ENCODE results near the gene CBFA2T2.

CBFA2T2 gene

GRCh38 chr20:33516882-33517281 lies 27.0 kb downstream of the CBFA2T2 start:
- TF ChIP-seq CTCF (IDR thresholded peaks at IDR 0.05; ENCODE audit: low read depth, low read length), result no peak
- no peak overlapping the region for H3K4me3 ChIP-seq (ENCODE audit: low read depth, low read length)

GRCh38 chr20:33518071-33518470 lies 28.2 kb downstream of the CBFA2T2 start:
- TF ChIP-seq CTCF (IDR thresholded peaks at IDR 0.05; ENCODE audit: low read depth, low read length), result no peak
- H3K4me3 ChIP-seq (ENCODE audit: low read depth, low read length), result no peak overlapping the region

GRCh38 chr20:33521461-33521860 lies 31.6 kb downstream of the CBFA2T2 start:
- no peak overlapping the region for H3K4me3 ChIP-seq (ENCODE audit: low read depth, low read length)
- TF ChIP-seq CTCF (IDR thresholded peaks at IDR 0.05; ENCODE audit: low read depth, low read length), result no peak

- H3K4me3 ChIP-seq (ENCODE audit: low read depth, low read length), result no peak overlapping the region
- TF ChIP-seq CTCF (IDR thresholded peaks at IDR 0.05; ENCODE audit: low read depth, low read length), result no peak
These were observed 32.4 kb downstream of the CBFA2T2 start for GRCh38 chr20:33522256-33522820.

- H3K4me3 ChIP-seq (ENCODE audit: low read depth, low read length), result no peak overlapping the region
- no peak for TF ChIP-seq CTCF (IDR thresholded peaks at IDR 0.05; ENCODE audit: low read depth, low read length)
These were observed 34.4 kb downstream of the CBFA2T2 start for GRCh38 chr20:33524261-33524660.

- no peak for TF ChIP-seq CTCF (IDR thresholded peaks at IDR 0.05; ENCODE audit: low read depth, low read length)
- H3K4me3 ChIP-seq (ENCODE audit: low read depth, low read length), result no peak overlapping the region
These were observed 36.9 kb downstream of the CBFA2T2 start for GRCh38 chr20:33526769-33527168.

GRCh38 chr20:33531047-33531877 lies 41.4 kb downstream of the CBFA2T2 start:
- no peak overlapping the region for H3K4me3 ChIP-seq (ENCODE audit: low read depth, low read length)
- no peak for TF ChIP-seq CTCF (IDR thresholded peaks at IDR 0.05; ENCODE audit: low read depth, low read length)

All from WI38 (cell line).